Thyroid gland (tissue), 4 donors: ENCODE measurements around the gene WWP2. TPM values are rescaled to one million over a fixed set of nuclear protein-coding genes. Genes with fewer than 3 reads are reported as not detected.

ENCODE experiments used
- DNase-seq, 2 donors: peaks; one replicate each; pipeline ENCODE4 v3.0.0-alpha.2; 2019
- H3K27ac ChIP-seq, 3 donors: fragments of 200-600 bp; sonication (generic); 1 replicate in 2 of 3; 2 replicates in 1 of 3; pipeline ENCODE4 v1.5.1; 2016 to 2019; ENCODE audit warnings: mild to moderate bottlenecking in 1 of 3, moderate library complexity in 1 of 3
- H3K27me3 ChIP-seq: fragments of 200-600 bp; sonication (generic); one replicate; pipeline ENCODE4 v1.5.1; 2019
- H3K36me3 ChIP-seq, 2 donors: fragments of 200-600 bp; sonication (generic); one replicate each; pipeline ENCODE4 v1.5.1; 2016 to 2019
- H3K4me1 ChIP-seq, 2 donors: fragments of 200-600 bp; sonication (generic); one replicate each; pipeline ENCODE4 v1.5.1; 2017 to 2019
- H3K4me3 ChIP-seq, 3 donors: fragments of 200-600 bp; sonication (generic); replicated peaks in 1 of 3; 1 replicate in 2 of 3; 2 replicates in 1 of 3; pipeline ENCODE4 v1.5.1; 2016; ENCODE audit warnings: mild to moderate bottlenecking in 1 of 3
- H3K9me3 ChIP-seq: fragments of 200-600 bp; sonication (generic); one replicate; pipeline ENCODE4 v1.5.1; 2017
- POLR2A ChIP-seq, 2 donors: fragments of 450-650 bp; IDR thresholded peaks; one replicate each; pipeline ENCODE4 v1.6.1; 2017; ENCODE audit warnings: antibody characterized with exemption in 2 of 2, mild to moderate bottlenecking in 2 of 2, moderate library complexity in 1 of 2
- WGBS, 2 donors: methylation state at CpG; one replicate each; pipeline ENCODE4 v1.1.5; 2017; 5-methylcytosine and 5-hydroxymethylcytosine counted together
- intact Hi-C: fragments of 100-400 bp; cut with DNase I; formaldehyde crosslinking; loops from one replicate; pipeline ENCODE4 v1.15.1; 2023
- total RNA-seq, 4 donors: library from RNA; depleted of rRNA; stranded (reverse); fragments of >200 nt; gene quantifications; one replicate each; pipeline ENCODE4 v1.2.3, GENCODE V29; 2016
- TF ChIP-seq, protein P1 (sequence below), 6 experiments: fragments of 200-600 bp in 3 of 6; fragments of 450-650 bp in 3 of 6; sonication (generic) in 3 of 6; IDR thresholded peaks; one replicate each; pipeline ENCODE4 v1.5.1; 2016 to 2019; ENCODE audit warnings: antibody characterized with exemption in 6 of 6, mild to moderate bottlenecking in 2 of 6, inconsistent platforms in 1 of 6, moderate library complexity in 1 of 6

The WWP2 gene
- total RNA-seq, 4 donors from 2014 or later = 35.9 to 72.1 (median 47.7) TPM

DNA sequence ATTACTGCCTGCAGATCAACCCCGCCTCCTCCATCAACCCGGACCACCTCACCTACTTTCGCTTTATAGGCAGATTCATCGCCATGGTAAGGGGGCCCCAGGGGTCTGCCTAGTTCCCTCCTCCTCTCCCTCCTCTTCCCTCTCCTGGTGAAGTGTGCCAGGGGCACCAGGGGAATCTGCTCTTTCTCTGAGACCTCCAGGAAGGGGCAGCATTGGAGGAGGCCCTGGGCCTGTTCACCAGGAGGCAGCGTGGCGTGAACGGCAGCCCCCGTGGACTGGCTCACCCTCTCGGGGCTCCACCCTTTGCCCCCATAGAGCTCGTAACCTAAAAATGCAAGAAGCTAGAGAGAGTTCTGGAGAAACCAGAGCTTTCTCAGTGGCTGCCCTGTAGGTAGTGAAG is 171.9 kb downstream of the WWP2 start:
- Histone ChIP-seq H3K9me3 (no peaks in the 10 kb centered on the region), H3K27me3 (no peaks in the 10 kb centered on the region), H3K4me3 (no peak overlapping the region), H3K4me1 (no peaks in the 10 kb centered on the region), H3K27ac (no peak overlapping the region), H3K36me3 (peaks cover 67 to 74% of the 10 kb centered on the region in 2 donors)
- 85 to 92% methylated on average over 10 of the region's 10 CpGs for WGBS, 2 donors
- TF ChIP-seq, protein P1, sequence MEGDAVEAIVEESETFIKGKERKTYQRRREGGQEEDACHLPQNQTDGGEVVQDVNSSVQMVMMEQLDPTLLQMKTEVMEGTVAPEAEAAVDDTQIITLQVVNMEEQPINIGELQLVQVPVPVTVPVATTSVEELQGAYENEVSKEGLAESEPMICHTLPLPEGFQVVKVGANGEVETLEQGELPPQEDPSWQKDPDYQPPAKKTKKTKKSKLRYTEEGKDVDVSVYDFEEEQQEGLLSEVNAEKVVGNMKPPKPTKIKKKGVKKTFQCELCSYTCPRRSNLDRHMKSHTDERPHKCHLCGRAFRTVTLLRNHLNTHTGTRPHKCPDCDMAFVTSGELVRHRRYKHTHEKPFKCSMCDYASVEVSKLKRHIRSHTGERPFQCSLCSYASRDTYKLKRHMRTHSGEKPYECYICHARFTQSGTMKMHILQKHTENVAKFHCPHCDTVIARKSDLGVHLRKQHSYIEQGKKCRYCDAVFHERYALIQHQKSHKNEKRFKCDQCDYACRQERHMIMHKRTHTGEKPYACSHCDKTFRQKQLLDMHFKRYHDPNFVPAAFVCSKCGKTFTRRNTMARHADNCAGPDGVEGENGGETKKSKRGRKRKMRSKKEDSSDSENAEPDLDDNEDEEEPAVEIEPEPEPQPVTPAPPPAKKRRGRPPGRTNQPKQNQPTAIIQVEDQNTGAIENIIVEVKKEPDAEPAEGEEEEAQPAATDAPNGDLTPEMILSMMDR (IDR thresholded peaks at IDR 0.05) = no peak
- TF ChIP-seq POLR2A (IDR thresholded peaks at IDR 0.05) = no peak
- intact Hi-C loops = no loop called here
- no peak for DNase-seq

DNA sequence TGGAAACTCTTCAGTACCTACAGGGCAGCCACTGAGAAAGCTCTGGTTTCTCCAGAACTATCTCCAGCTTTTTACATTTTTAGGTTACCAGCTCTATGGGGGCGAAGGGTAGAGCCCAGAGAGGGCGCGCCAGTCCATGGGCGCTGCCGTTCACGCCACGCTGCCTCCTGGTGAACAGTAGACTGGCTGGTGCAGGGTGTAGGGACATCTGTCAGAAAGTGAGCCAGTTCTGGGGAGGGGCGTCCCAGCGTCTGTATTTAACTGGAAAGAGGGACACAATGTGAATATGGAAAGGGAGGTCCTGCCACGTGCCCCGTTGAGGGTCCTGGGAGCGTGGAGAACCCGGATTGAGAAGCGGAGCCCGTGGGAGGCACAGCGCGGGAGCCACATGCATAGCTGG is 172.6 kb downstream of the WWP2 start:
- no peak overlapping the region for H3K27ac ChIP-seq
- intact Hi-C loops = no loop called here
- DNase-seq = no peak

DNA sequence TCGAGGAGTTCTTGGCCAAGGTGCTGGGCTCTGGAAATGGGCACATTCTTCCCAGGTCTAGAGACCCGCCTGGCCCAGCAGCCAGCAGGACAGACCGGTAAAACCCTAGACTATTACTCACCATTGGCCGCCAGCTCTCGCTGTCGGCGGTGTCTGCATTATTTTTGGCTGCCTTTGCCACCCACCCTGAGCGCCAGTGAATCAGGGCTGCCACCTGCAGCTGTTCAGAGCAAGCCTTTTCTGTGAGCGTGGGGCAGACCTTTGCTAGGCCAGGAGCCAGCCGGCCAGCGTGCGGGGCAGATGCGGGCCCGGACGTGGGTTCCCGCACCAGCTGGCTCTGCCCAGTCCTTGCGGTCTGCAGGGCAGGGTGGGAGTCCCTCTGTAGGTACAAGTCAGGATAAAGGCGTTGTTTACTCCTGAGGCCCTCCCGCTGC is 173.2 kb downstream of the WWP2 start:
- no peak for DNase-seq
- intact Hi-C loops = no loop called here
- Histone ChIP-seq H3K4me1 (no peaks in the 10 kb centered on the region), H3K4me3 (no peak overlapping the region), H3K27ac (no peak overlapping the region), H3K27me3 (no peaks in the 10 kb centered on the region), H3K9me3 (no peaks in the 10 kb centered on the region), H3K36me3 (peaks cover 80 to 86% of the 10 kb centered on the region in 2 donors)
- 95 to 96% methylated on average over 12 to 19 of the region's 19 CpGs for WGBS, 2 donors
- TF ChIP-seq, protein P1 (IDR thresholded peaks at IDR 0.05) = no peak
- no peak for TF ChIP-seq POLR2A (IDR thresholded peaks at IDR 0.05)

More for the DNA sequence above, 172.6 kb downstream of the WWP2 start:
- WGBS, 2 donors = 98% methylated on average over 17 of the region's 17 CpGs
- Histone ChIP-seq H3K36me3 (peaks cover 74 to 81% of the 10 kb centered on the region in 2 donors), H3K9me3 (no peaks in the 10 kb centered on the region), H3K27me3 (no peaks in the 10 kb centered on the region), H3K4me3 (no peak overlapping the region), H3K4me1 (no peaks in the 10 kb centered on the region)
- TF ChIP-seq, protein P1 (IDR thresholded peaks at IDR 0.05) = no peak
- no peak for TF ChIP-seq POLR2A (IDR thresholded peaks at IDR 0.05)

DNA sequence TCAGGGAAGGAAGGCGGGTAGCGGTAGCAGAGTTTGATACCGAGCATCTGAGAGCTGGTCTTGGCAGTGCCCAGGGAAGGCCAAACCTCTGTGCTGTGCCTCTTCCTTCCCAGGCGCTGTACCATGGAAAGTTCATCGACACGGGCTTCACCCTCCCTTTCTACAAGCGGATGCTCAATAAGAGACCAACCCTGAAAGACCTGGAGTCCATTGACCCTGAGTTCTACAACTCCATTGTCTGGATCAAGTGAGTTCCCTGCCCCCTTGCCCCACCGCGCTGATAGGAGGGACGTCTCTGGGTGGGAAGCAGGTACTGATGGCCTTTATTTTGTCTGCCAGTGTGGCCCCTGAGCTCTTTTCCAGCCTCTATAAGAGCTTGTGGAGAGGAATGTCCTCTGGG is 173.6 kb downstream of the WWP2 start:
- Histone ChIP-seq H3K4me1 (no peaks in the 10 kb centered on the region), H3K27ac (no peak overlapping the region), H3K4me3 (no peak overlapping the region), H3K9me3 (no peaks in the 10 kb centered on the region), H3K27me3 (no peaks in the 10 kb centered on the region), H3K36me3 (peaks cover 83 to 90% of the 10 kb centered on the region in 2 donors)
- intact Hi-C loops = no loop called here
- 94 to 96% methylated on average over 10 of the region's 10 CpGs for WGBS, 2 donors
- TF ChIP-seq, protein P1 (IDR thresholded peaks at IDR 0.05) = no peak
- TF ChIP-seq POLR2A (IDR thresholded peaks at IDR 0.05) = no peak
- DNase-seq = no peak

DNA sequence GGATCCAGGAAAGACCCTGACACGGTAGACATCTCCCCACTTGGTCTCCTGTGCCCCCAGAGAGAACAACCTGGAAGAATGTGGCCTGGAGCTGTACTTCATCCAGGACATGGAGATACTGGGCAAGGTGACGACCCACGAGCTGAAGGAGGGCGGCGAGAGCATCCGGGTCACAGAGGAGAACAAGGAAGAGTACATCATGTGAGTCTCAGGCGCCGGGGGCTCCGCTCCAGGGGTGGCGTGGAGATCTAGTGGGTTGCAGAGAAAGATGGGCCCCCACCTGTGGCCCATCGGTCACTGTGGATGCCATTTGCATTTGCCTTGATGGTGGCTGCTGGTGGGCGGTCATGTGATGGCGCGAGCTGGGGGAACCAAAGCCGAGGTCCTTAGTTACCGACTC is 174.1 kb downstream of the WWP2 start:
- Histone ChIP-seq H3K9me3 (no peaks in the 10 kb centered on the region), H3K27ac (no peak overlapping the region), H3K4me1 (no peaks in the 10 kb centered on the region), H3K36me3 (peaks cover 83 to 89% of the 10 kb centered on the region in 2 donors), H3K4me3 (no peak overlapping the region), H3K27me3 (no peaks in the 10 kb centered on the region)
- no peak for DNase-seq
- WGBS, 2 donors = 95% methylated on average over 16 of the region's 16 CpGs
- TF ChIP-seq, protein P1 (IDR thresholded peaks at IDR 0.05) = no peak
- TF ChIP-seq POLR2A (IDR thresholded peaks at IDR 0.05) = no peak
- intact Hi-C loops = no loop called here
